Activated CD8-positive, alpha-beta T cell treated with anti-CD3 and anti-CD28 coated beads for 36 hours (primary cell): Measurements from ENCODE around the gene RAE1. TPM values are rescaled to one million over a fixed set of nuclear protein-coding genes. Genes with fewer than 3 reads are reported as not detected.

Experiments
- ATAC-seq: fragments of 200-7000 bp; cut with Tn5 transposase; one replicate; pipeline ENCODE4 v1.10.0; 2021; ENCODE audit warnings: mild to moderate bottlenecking, moderate library complexity
- CTCF ChIA-PET: fragments of 350-600 bp; sonication (Branson Sonifier 250); formaldehyde crosslinking; loops from one replicate; lab custom pipeline; 2021; ENCODE audit warnings: antibody characterized with exemption; lab: Charles Lee
- POLR2A ChIA-PET: fragments of 350-600 bp; sonication (Branson Sonifier 250); formaldehyde crosslinking; loops from one replicate; lab custom pipeline; 2021; ENCODE audit warnings: antibody characterized with exemption; lab: Charles Lee
- DNase-seq: peaks from one replicate; pipeline ENCODE4 v3.0.0-alpha.2; 2020
- H3K27ac Mint-ChIP-seq: one replicate; pipeline ENCODE4 v1.8.0; 2021; ENCODE audit warnings: mild to moderate bottlenecking, mixed read lengths
- H3K27me3 Mint-ChIP-seq: one replicate; pipeline ENCODE4 v1.8.0; 2021; ENCODE audit warnings: mixed read lengths
- H3K36me3 Mint-ChIP-seq: one replicate; pipeline ENCODE4 v1.8.0; 2021; ENCODE audit warnings: low read depth, mixed read lengths
- H3K4me1 Mint-ChIP-seq: one replicate; pipeline ENCODE4 v1.8.0; 2021; ENCODE audit warnings: low read depth, mixed read lengths
- H3K4me3 Mint-ChIP-seq: one replicate; pipeline ENCODE4 v1.8.0; 2021; ENCODE audit warnings: mild to moderate bottlenecking, moderate library complexity, mixed read lengths
- H3K9me3 Mint-ChIP-seq: one replicate; pipeline ENCODE4 v1.8.0; 2021; ENCODE audit warnings: mixed read lengths
- intact Hi-C: fragments of 100-400 bp; cut with micrococcal nuclease; formaldehyde crosslinking; loops from one replicate; pipeline ENCODE4 v1.10.0; 2022
- total RNA-seq, 2 experiments: library from RNA; stranded (reverse); gene quantifications; one replicate each; pipeline ENCODE4 v1.2.3, GENCODE V29; 2021
- TF ChIP-seq, protein P1 (sequence below): fragments of 200-600 bp; IDR thresholded peaks from one replicate; pipeline ENCODE4 v1.8.0; 2022; ENCODE audit warnings: antibody characterized with exemption, mild to moderate bottlenecking

Gene RAE1
- total RNA-seq, 2 experiments from 2014 or later = 41.1 to 42.9 TPM

DNA sequence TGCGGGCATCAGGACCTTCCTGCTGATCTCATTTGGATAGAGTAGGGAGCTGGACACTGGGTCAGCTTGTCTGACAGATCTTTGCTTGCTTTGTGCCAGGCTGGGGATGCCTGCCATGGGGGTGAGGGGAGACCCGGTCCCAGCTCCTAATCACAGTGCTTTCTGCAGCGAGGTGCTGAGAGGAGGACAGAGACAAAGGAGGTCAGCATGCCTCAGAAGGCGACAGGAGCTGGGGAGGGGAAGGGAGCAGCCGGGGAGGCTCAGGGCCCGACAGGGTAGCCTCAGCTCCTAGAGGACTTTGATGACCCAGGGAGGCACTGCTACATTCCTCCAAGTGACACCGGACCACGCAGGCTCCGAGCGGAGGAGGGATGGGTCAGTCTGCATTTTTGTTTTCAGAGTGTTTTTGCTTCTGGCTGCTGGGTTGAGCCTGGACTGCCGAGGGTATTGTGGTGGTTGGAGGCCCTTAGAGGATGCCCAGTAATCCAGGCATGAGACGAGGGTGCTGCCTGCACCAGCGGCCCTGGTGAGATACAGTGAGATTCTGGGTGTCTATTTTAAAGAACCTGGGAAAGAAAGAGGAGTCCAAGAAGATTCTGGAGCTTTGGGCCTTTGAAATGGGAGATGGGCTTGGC is 48.0 kb downstream of the RAE1 start:
- no peak for ATAC-seq
- POLR2A ChIA-PET = interaction anchor here (0.6 to 6.0 kb wide), 14 partner anchors 9 to 1578 kb away, joined by 3 to 88 read pairs (median 10); partner anchors contain the start of gene RBM38

DNA sequence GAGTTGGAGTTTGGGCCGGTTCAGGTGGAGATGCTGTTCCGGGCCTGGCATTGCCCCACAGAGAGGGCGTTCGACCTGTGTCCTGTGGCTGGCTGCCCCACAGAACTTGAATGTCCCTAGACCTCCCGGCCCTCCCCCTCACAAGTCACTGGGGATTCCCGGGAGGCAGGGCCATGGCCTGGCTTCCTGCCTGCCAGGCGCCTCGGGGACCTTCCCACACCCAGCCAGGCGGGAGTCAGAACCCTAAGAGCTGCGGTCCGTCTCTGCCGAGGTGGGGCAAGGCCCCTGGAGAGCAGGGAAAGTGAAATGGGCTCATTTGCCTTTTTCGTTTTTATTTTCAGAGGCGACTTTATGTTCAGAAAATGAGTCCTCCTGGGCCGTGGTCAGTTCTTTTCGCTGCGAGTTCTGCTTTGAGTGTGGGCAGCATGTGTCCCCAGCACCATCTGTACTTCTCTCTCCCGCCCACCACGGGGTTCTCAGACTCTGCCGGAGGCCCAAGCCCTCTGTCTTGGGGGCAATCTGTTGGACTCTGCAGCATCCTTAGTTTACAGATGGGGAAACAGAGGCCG is 48.6 kb downstream of the RAE1 start:
- Mint-ChIP-seq H3K27me3 (no peaks in the 10 kb centered on the region), H3K36me3 (peaks cover 89% of the 10 kb centered on the region), H3K9me3 (no peaks in the 10 kb centered on the region), H3K4me3 (peak overlapping the region; percentile 84), H3K27ac (peak overlapping the region; percentile 99), H3K4me1 (peaks cover 84% of the 10 kb centered on the region)
- CTCF ChIA-PET = interaction anchor here (0.6 to 2.7 kb wide), 11 partner anchors 9 to 173 kb away, joined by 3 to 17 read pairs (median 4); partner anchors contain the start of gene RBM38
- TF ChIP-seq, protein P1, sequence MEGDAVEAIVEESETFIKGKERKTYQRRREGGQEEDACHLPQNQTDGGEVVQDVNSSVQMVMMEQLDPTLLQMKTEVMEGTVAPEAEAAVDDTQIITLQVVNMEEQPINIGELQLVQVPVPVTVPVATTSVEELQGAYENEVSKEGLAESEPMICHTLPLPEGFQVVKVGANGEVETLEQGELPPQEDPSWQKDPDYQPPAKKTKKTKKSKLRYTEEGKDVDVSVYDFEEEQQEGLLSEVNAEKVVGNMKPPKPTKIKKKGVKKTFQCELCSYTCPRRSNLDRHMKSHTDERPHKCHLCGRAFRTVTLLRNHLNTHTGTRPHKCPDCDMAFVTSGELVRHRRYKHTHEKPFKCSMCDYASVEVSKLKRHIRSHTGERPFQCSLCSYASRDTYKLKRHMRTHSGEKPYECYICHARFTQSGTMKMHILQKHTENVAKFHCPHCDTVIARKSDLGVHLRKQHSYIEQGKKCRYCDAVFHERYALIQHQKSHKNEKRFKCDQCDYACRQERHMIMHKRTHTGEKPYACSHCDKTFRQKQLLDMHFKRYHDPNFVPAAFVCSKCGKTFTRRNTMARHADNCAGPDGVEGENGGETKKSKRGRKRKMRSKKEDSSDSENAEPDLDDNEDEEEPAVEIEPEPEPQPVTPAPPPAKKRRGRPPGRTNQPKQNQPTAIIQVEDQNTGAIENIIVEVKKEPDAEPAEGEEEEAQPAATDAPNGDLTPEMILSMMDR = no peak
- ATAC-seq (peak; percentile 19), DNase-seq (peak; percentile 73)
- intact Hi-C loops = loop anchor here (2.0 to 5.0 kb wide), 2 partner anchors 33 to 219 kb away; no protein-coding TSS in a partner anchor
- POLR2A ChIA-PET = interaction anchor here (0.7 to 6.0 kb wide), 10 partner anchors 9 to 230 kb away, joined by 3 to 88 read pairs (median 16); partner anchors contain the start of gene RBM38

More for the DNA sequence above, 48.0 kb downstream of the RAE1 start:
- Mint-ChIP-seq H3K36me3 (peaks cover 93% of the 10 kb centered on the region), H3K27me3 (no peaks in the 10 kb centered on the region), H3K27ac (peak overlapping the region; percentile 99), H3K4me3 (peak overlapping the region; percentile 84), H3K4me1 (peaks cover 89% of the 10 kb centered on the region), H3K9me3 (no peaks in the 10 kb centered on the region)
- CTCF ChIA-PET = interaction anchor here (0.6 to 2.7 kb wide), 14 partner anchors 9 to 230 kb away, joined by 3 to 17 read pairs (median 4); partner anchors contain the start of genes RAE1 and RBM38
- no peak for DNase-seq
- intact Hi-C loops = loop anchor here (2.0 to 5.0 kb wide), 2 partner anchors 33 to 220 kb away; no protein-coding TSS in a partner anchor
- TF ChIP-seq, protein P1 = no peak

DNA sequence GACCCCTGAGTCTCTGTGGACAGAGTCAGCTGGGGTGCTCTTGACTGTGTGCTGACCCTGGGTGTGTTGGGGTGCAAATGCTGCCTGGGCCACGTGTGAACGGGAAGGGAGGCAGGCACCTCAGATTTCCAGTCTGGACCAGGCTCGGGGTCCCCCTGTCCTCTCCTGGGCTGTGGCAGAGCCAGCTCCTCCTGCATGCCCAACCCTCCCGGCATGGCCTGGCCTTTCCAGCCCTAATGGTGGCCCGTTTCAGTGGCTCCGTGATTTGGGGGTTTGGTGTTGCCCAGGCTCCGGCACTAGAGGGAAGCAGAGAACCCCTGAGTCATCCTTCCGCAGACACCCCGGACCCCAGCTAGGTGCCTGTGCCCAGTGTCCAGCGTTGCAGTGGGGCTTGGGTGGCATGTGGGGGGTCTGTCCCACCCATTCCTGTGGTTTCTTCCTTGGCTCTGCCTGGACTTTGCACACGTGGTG is 49.2 kb downstream of the RAE1 start:
- Mint-ChIP-seq H3K27ac (peak overlapping the region; percentile 99), H3K36me3 (peaks cover 87% of the 10 kb centered on the region), H3K9me3 (no peaks in the 10 kb centered on the region), H3K4me3 (peak overlapping the region; percentile 84), H3K27me3 (no peaks in the 10 kb centered on the region), H3K4me1 (peaks cover 80% of the 10 kb centered on the region)
- ATAC-seq (no peak), DNase-seq (peak; percentile 43)
- intact Hi-C loops = no loop called here
- TF ChIP-seq, protein P1 = no peak
- CTCF ChIA-PET = interaction anchor here (0.9 to 2.7 kb wide), 7 partner anchors 10 to 69 kb away, joined by 3 to 12 read pairs (median 4); partner anchors contain the start of gene RBM38
- POLR2A ChIA-PET = interaction anchor here (0.7 to 6.0 kb wide), 7 partner anchors 8 to 229 kb away, joined by 3 to 88 read pairs (median 16); partner anchors contain the start of gene RBM38

DNA sequence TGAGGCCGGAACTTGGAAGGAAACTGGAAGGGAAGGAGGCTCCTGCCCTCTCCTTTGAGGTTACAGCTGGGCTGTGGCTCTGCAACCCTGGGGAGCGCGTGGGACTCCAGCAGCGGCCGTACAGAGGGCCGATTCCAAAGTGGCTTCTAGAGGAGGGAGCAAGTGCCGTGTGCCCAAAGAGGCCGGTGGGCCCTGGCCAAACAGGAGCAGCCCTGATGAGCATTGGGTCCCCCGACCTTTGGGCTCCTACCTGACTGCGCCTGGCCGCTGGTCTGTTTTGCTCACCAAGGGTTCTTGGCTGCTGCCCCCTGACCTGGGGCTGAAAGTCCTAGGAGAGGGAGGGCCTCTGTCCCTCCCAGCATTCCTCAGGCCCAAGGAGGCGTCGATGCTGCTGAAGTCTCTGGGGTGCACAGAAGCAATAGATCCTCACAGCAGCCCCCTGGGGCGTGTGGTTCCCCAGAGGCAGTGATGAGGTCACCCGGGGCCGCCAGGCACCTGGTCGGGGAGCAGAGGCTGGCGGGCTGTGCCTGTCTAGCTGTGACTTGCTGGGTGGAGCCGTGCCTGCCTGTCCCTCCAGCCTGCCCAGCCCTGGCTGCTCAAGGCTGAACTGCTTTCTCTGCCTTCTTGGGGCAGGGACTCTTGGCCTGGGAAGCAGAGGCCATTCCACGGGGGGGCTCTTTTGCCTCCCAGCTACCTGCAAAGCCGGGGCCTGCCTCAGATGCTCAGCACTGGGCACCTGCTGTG is 49.9 kb downstream of the RAE1 start:
- H3K36me3 Mint-ChIP-seq = peaks cover 82% of the 10 kb centered on the region
- H3K27me3 Mint-ChIP-seq = no peaks in the 10 kb centered on the region
- ChIA-PET CTCF (interaction anchor here (0.8 to 1.5 kb wide), 5 partner anchors 11 to 98 kb away, joined by 3 to 4 read pairs (median 3); no protein-coding TSS in a partner anchor), POLR2A (interaction anchor here (0.7 to 6.0 kb wide), 8 partner anchors 7 to 95 kb away, joined by 3 to 88 read pairs (median 10); partner anchors contain the start of gene RBM38)
- peak; percentile 63 for DNase-seq
- intact Hi-C loops = no loop called here
- peak overlapping the region; percentile 33 for H3K4me3 Mint-ChIP-seq
- TF ChIP-seq, protein P1 = no peak
- no peaks in the 10 kb centered on the region for H3K9me3 Mint-ChIP-seq
- H3K27ac Mint-ChIP-seq = peak overlapping the region; percentile 99
- no peak for ATAC-seq
- H3K4me1 Mint-ChIP-seq = peaks cover 75% of the 10 kb centered on the region
